Urothelium cell line (cell line): ENCODE data around the gene THOC5.
A peak's percentile ranks its signal among the peaks of the same experiment; 100 is the strongest.

ENCODE experiments used
- DNase-seq: peaks from one replicate; pipeline ENCODE4 v3.0.0; 2011; ENCODE audit warnings: low spot score, mixed read lengths
- FAIRE-seq: peaks from 2 replicates; lab custom pipeline; 2011; peaks lifted over from hg19 to GRCh38; lab: Jason Lieb, UNC

The THOC5 gene

GRCh38 chr22:29478326-29479276 lies 75.0 kb downstream of the THOC5 start:
- DNase-seq, result peak; percentile 68

GRCh38 chr22:29477723-29478318 lies 75.7 kb downstream of the THOC5 start:
- no peak for DNase-seq
- no peak for FAIRE-seq

More at GRCh38 chr22:29478326-29479276, 75.0 kb downstream of the THOC5 start:
- FAIRE-seq, result no peak

- FAIRE-seq, result no peak
- DNase-seq, result no peak
Measured at GRCh38 chr22:29476116-29476515, 77.4 kb downstream of the THOC5 start.

DNA sequence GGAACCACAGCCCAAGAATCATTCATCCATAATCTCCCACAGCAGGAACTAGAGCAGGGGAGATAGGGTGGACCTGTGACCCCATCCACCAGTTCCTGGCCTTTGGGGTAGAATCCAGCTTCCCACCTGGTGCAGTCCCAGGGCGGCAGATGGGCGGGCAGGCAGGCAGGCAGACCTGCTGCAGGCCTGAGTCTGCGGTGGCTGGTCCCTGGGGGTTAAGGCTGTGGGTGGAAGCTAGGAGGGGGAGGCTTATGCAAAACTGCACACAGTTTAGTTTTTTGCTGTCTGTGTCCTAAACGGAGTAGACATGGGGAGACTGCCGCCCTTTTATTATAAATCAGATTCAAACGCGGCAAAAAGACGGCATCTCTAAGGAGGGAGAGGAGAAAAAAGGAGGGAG lies 78.0 kb downstream of the THOC5 start:
- DNase-seq (no peak), FAIRE-seq (no peak)

DNA sequence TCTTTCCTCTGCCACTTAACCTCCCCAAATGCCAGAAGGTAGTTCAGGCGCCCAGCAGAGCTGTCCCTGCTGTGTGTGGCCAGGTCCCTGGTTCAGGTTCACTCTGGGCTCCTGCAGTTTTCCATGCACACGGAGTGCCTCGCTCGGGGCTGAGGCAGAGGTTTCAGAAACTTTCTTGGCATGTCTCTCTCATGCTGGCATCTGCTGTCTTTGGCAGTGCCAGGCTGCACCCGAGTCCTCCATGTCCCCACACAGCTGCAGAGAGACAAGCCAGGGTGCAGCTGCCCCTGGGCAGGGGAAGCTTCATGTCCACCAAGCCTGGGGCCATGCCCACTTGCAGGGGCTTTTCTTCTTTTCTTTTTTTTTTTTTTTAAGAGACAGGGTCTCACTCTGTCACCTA lies 80.6 kb downstream of the THOC5 start:
- DNase-seq (no peak), FAIRE-seq (no peak)

- FAIRE-seq (peak; percentile 72), DNase-seq (peak; percentile 95)
Measured at GRCh38 chr22:29470159-29470855, 83.2 kb downstream of the THOC5 start.

- no peak for DNase-seq
- peak; percentile 66 for FAIRE-seq
Measured at GRCh38 chr22:29469755-29470154, 83.8 kb downstream of the THOC5 start.

GRCh38 chr22:29464581-29464980 lies 89.0 kb downstream of the THOC5 start:
- no peak for DNase-seq
- no peak for FAIRE-seq

DNA sequence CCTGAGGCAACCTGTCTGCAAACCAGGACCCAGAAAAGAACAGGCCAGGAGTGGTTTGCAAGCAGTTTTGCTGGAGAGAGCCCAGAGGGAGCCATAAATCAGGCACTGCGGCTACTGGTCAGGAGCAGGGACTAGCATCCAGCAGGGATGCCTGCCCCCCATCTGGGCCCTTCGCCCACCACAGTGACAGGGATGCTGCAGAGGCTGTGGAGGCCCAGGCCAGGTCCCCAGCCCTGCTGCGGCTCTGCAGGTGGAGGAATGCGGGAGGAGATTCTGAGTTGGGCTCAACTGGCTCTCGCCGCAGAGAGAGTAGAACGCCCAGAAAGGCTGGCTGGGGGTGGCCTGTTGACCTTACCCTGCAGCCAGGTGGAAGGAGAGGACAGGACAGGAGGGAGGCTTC lies 89.9 kb downstream of the THOC5 start:
- DNase-seq (no peak), FAIRE-seq (peak; percentile 5)

DNA sequence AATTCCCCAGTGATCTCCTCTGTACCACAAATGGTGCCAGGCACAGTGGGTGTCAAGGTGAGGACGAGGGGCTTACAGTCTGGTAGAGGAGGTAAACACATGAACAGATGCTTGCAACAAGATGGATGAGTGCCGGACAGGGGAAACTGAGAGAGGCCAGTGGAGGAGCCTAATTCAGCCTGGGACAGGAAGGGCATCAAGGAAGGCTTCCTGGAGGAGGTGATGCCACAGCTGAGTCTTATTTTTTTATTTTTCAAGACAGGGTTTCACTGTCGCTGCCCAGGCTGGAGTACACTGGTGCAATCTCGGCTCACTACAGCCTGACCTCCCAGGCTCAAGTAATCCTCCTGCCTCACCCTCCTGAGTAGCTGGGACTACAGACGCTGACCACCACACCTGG lies 92.3 kb downstream of the THOC5 start:
- FAIRE-seq, result no peak
- no peak for DNase-seq

DNA sequence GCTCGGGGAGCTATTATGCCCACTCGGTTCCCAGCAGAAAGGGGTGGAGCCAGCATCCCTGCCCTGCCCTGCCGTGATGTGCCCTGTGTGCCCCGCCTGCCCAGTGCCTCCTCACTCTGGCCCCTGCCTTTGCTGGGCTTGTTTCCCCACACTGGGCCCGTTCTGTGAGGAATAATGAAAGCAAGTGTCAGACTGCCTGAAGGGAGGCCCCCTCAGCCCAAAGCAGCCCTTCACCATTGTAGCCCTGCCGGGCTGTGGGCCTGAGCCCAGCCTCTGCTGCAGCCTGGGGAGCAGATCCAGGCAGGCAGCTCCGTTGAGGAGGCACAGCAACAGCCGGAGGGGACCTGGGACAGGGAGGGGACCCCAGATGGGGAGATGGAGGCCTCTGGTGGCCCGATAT lies 93.8 kb downstream of the THOC5 start:
- FAIRE-seq (no peak), DNase-seq (no peak)

DNA sequence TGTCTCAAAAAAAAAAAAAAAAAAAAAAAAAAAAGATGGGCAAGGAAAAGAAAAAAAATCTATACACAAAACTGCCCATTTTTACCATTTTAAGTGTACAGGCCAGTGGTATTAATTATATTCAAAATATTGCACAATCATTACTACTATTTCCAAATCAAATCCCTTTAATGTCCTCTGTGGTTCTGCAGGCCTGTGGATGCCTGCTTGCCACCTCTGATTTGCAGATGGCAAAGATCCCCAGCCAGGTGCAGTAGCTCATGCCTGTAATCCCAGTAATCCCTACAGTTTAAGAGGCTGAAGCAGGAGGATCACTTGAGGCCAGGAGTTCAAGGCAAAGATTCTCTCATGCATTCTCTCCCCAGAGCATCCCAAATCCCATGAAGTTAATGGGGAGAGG lies 95.0 kb downstream of the THOC5 start:
- no peak for FAIRE-seq

GRCh38 chr22:29457730-29458129 lies 95.8 kb downstream of the THOC5 start:
- DNase-seq, result peak; percentile 86
- FAIRE-seq, result peak; percentile 37

More for the DNA sequence above, 95.0 kb downstream of the THOC5 start:
- no peak for DNase-seq

DNA sequence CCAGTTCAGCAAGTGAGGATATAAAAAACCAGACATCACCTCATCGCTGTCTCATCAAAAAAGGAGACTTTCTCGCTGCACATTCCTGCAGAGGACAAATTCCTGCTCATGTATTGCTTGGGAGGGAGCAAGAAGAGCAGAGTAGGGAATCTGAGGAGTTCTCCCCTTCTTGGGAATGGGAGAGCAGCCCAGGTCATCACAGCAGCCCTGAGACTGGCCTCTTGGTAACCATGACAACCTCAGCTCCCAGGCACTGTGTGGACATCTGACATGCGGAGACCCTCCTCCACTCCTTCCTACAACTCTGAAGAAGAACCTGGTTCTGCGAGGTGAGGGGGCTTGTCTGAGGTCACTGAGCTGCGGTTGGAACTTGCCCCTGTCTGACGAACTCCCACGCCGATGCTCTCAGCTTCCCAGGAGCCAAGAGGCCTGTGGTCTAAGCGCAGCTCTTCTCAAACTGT lies 97.3 kb downstream of the THOC5 start:
- FAIRE-seq (peak; percentile 84), DNase-seq (peak; percentile 79)
